Raji (cell line): Measurements from ENCODE around the gene INPP4B.

ENCODE experiments used
- POLR2A ChIP-seq: IDR thresholded peaks from 2 replicates; pipeline ENCODE4 v1.6.1; 2011; ENCODE audit warnings: low read depth, low read length, control low read depth; ENCODE audit not compliant: insufficient read depth

INPP4B gene

DNA sequence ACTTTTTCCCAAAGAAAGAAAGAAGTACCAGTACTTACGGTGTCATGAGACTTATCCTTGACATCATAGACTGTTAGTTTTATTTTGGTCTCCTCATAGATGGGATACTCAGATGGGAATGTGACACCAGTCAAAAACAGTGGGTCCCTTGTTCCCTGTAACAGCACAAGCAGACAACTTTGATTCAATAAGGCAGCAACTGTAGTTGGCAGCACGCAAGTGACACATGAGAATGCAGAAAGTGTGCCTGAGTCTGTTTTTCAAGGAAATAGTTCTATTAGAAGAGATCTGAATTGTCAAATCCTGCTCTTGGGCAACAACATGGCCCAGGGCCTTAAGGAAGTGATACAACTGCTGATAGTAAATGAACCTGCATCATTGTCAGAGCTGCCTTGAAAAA, 443.2 kb downstream of the INPP4B start:
- TF ChIP-seq POLR2A = no peak

DNA sequence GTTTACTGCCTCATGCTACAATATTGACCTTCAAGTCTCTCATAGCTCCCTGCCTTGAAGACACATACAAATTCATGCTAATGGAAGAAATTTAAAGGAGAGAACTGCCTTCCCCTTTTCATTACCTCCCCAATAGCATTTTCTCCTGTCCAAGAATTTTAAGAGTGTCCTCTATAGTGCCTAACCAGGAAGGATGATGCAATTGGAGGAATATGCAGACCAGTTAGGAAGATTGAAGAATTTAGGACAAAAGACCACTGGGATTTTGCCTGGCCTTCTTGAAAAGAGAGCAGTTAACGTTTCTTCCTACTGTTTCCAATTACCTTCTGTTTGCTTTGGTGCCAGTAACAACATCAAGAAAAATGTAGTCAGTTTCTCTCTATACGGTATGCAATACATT, 443.9 kb downstream of the INPP4B start:
- TF ChIP-seq POLR2A = no peak

DNA sequence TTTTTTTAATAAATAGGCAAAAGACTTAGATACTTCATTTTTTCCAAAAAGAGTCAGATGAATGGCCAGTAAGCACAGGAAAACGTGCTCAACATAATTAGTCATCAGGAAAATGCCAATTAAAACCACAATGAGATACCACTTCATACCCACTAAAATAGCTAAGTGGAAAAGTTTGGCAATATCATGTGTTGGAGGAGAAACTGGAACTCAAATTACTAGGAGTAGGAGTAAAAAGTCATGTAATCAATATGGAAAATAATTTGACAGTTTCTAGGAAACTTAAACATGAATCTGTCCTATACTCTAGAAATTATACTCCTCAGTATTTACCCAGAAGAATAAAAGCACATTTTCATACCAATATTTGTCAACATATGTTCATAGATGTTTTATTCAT, 449.8 kb downstream of the INPP4B start:
- TF ChIP-seq POLR2A = no peak

DNA sequence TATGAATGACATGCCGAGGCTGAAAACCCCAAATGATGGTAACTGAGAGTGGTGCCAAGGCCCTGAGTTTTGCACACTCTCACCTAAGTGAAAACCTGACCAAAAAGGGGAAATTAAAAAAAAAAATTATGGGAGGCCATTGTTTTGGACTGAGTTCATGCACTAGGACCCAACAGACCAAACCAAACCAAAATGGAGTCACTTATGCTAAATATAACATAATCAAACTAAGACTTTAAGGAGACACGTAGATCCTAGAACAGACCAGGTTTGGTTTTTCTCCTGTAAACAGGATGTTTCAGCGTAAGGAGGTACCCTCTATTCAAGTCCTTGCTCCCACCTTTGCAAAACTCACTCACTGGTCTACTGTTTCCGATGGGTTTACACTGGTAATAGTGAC, 453.0 kb downstream of the INPP4B start:
- no peak for TF ChIP-seq POLR2A

DNA sequence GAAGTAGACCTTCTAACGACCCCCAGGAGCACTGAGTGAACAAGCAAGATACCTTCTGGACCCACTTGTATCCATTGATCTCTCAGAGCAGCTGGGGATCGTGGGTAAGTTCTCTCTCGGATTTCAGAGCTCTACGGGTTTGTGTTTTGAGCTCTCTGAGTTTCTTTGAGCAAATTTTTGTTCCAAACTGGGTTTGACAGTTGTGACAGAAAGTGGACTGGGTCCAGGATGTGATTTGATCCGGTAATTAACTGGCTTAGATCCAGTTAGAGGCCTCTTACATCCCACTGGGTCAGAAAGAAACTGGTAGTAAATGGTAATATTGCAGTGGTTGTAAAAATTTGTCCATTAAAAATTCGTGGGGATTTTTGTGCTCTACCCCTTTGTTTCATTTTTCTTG, 459.2 kb downstream of the INPP4B start:
- no peak for TF ChIP-seq POLR2A

DNA sequence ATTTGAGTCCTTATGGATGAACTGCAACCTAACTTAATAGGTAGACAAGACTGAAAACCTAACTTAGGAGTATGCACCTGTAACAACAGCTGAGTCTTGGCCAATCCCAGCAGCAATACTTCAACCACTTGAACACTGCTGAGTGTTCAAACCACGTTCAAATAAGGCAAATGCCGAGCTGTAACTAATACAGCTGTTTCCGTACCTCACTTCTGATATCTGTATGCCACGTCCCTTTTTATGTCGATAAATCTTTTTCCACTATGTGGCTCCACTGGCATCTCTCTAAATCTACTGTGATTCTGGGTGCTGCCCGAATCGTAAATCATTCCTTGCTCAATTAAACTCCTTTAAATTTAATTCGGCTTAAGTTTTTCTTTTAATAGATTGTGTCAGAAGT, 459.7 kb downstream of the INPP4B start:
- no peak for TF ChIP-seq POLR2A

DNA sequence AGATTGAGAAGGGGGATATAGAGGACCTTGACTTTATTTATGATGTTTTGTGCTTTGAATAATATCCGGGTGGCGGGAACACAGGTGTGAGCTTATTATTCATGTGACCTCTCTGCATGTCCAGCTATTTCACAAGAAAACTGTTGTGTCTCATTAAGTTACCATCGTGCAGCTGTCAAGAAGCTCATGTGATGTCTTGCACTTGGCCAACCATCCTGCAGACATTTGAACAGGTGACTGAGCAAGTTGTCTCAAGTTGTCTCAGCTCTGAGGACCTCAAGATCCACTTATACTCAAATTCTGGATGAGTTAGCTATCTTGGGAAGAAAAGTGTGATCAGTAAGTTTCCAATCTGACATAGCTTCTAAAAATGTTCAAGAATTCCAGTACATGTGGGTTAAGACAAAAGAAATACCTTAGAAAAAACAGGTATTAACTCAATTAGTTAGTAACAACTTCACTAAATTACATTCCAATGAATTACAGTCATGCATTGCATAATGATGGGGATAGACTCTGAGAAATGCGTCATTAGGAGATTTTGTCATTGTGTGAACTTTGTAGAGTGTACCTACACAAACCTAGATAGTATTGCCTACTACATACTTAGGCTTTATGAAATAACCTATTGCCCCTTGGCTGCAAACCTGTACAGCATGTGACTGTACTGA, 462.2 kb downstream of the INPP4B start:
- no peak for TF ChIP-seq POLR2A

DNA sequence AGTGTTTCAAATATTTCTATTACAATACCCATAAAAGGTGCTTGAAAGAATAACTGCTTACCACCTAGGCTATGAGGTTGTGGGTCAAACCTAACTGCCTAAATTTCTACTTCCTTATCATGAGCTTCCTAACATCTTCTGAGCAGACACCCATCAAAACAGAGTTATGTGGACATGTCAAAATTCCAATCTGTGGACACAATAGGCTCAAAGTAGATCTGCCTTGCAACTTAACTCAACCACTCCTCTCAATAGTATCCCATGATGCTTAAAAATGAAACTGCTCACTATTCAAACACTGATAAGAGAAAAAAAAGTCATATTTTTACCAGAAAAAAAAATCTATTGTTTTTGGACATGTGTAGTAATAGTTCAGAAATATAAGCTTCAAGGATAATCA, 462.7 kb downstream of the INPP4B start:
- TF ChIP-seq POLR2A = no peak

DNA sequence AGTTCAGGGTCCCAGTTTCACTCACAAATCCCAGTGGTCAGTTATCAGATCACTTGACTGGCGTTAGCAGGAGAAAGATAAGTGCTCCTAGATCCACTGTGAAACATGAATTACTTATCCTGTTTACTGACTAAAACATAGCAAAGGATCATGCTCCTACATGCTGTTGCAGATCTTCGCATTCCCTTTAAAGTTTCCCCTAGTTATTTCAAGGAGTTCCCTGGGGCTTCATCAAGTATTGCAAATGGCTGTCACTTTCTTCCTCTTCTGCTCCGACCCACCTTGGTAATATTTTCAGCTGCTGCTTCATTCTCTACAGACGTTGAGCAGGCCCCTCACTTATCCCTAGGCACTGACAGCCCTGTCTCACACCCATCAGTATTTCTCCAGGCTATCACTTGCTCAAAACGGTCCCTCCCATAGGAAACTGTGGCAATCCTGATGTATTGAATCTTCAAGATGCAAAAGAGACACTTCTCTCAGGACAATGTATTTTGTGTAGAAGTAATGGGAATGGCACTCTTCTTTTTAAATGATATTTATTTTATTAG, 466.0 kb downstream of the INPP4B start:
- no peak for TF ChIP-seq POLR2A

DNA sequence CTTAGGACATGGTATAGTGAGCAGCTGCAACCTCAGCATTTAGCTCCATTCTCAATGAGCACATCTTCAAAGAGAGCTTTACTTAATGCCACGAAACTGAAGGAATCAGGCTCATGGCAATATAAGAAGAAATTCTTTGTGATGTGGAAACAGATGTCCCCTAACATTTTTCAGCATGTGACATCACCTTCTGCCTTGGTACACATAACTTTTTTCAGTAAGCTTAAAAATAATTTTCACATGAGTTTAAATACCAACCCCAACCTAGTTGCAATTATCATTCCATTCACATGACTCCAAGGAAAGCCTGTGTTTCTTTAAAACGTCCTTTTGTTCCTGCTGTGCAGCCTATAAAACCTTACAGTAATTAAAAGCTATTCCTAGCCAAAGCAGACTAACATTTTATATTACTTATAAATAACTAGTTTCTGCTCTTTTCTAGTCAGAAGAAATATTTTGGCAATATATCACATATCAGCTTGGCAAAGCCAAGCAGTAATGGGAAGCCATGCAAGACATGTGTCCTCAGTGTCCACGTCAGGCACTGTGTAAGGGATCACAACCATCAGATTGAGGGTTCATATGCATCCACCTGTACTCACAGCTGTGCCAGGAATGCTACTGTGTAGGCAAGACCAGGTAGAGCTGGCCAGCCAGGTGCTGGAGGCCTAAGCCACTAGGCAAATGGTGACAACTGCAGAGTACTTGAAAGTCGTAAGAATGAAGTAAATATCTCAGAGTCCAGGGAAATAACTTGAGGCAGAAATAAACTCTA, 466.6 kb downstream of the INPP4B start:
- no peak for TF ChIP-seq POLR2A

DNA sequence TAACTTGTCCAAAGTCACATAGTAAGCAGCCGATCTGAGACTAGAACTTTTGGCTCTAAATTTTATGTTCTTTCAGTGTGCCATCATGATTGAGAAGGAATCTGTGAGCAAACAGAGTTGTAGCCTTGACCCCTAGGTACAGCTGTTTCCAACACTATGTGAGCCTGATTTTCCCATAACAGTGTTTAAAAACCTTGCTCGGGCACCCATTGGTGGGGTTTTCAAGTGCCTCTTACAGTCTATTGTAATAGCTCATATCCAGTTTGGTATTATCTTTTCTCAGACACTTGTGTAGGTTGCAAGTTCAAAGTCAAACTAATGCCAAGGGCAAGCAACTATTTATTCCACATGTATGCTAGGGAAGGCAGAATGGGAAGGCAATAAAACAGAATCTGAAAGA, 467.9 kb downstream of the INPP4B start:
- TF ChIP-seq POLR2A = no peak

DNA sequence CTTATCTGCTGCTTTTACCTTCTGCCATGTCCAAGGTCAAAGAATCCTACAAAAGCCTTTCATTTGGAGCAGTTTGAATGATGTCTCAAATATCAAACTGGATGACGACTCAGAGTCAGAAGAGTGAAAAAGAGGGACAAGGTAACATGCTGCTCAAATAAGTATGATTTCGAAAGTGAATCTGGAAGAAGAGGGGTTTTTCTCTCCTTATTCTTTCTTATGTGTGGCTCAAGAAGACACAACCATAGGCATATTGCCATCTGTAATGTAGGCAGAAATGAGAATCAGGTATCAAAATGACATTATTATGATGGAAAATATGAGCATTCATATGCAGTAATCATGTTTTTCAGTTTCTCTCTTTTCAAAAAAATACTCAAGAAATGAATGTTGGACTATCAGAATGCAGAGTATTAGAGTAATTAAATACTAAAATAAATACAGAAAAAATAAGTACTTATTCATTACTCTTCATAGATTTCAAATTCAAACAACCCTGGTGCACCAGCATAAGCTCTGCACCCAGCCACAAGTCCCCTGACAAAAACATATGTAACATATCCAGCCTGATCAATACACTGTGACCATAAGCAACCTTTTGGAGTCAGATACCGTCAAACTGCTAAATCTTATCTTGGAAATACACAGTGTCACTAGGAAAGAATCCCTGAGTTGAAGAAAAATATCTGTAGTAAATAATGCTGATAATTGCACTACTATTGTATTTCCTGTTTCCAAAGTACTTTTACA, 468.6 kb downstream of the INPP4B start:
- no peak for TF ChIP-seq POLR2A

DNA sequence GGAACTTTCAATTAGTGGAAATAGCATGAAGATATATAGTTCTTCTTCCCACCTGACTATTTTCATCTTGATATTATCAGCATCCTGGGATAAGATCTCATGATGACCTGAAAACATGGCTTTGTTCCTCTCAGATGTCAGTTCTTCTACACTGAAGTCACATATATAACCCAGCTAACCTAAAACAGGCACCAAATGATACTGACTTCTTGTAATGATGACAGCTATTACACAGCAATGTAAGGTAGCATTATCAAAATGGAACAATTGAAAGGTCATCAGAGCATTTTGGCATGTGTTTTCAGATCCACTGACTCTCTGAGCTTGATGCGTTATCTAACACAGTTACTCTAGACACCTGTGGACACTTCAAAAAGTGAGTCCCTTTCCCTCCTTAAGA, 469.9 kb downstream of the INPP4B start:
- TF ChIP-seq POLR2A = no peak

DNA sequence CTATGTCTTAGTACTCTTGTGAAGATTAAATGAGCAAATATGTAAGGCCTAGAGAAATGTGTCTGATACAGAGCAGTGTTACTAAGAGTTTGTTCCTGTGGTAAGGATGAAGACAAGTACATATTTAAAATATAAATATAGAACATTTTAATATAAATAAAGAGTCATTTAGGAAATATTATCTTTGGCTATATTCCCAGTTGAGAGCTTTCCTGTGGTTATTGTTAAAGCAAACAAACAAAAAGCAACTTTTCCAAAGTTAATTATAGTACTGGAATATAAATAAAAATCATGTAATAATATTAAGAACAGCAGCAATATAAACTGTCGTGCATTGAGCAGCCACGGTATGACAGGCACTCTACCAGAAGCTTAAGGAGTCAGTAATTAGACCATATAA, 472.5 kb downstream of the INPP4B start:
- no peak for TF ChIP-seq POLR2A

DNA sequence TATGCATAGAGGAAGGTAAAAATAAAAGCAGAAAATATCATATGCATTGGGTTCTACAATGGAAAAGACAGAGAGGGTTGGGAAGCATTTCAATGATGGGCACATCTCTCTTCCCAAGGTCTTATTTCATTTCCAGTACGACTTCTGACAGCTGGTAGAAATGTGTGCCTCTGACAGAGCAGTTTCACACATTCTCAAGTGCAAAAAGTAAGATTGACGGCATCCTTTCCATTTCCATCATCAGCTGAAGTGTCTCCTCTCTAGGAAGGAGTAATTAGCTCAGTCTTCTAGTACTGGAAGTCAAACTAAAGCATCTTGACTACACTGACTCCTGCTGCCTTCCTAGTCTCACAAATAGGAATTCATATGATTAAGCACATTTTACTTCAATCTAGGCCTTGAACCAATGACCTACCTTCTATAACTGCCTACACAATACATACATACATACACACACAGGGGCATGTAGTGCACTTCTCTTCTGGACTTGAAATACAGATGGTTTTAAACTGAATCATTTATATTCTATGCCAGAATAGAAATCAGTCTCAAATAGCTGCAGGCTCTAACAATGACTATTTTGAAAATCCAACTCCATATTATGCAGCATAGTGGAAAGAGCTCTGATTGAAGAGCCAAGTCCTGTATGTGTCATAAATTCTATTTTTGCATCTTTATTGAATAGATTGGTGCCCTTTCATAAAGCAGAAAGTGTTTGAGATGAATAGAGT, 473.4 kb downstream of the INPP4B start:
- TF ChIP-seq POLR2A = no peak
